Heart left ventricle (tissue), 16 donors: Measurements from ENCODE around the gene JAG1. TPM values are rescaled to one million over a fixed set of nuclear protein-coding genes. Genes with fewer than 3 reads are reported as not detected.

Experiments
- ATAC-seq, 4 donors: fragments of 200-7000 bp; cut with Tn5 transposase; one replicate each; pipeline ENCODE4 v1.9.1; 2020 to 2022; ENCODE audit warnings: moderate library complexity in 4 of 4, mild to moderate bottlenecking in 3 of 4, moderate number of reproducible peaks in 1 of 4
- DNase-seq, 5 donors: peaks; one replicate each; pipeline ENCODE4 v3.0.0-alpha.2; 2020
- H3K27ac ChIP-seq, 12 donors: fragments of 200-600 bp; sonication (generic) in 4 of 12; one replicate each; pipeline versions ENCODE4 v1.5.0 to v1.8.0; 2016 to 2022; ENCODE audit warnings: mild to moderate bottlenecking in 2 of 12
- H3K27me3 ChIP-seq, 9 donors: fragments of 200-600 bp; sonication (generic) in 2 of 9; one replicate each; pipeline versions ENCODE4 v1.5.1 to v1.8.0; 2016 to 2022; ENCODE audit warnings: mild to moderate bottlenecking in 3 of 9
- H3K36me3 ChIP-seq, 9 donors: fragments of 200-600 bp; sonication (generic) in 2 of 9; one replicate each; pipeline versions ENCODE4 v1.5.0 to v1.8.0; 2018 to 2022; ENCODE audit warnings: mild to moderate bottlenecking in 2 of 9
- H3K4me1 ChIP-seq, 12 donors: fragments of 200-600 bp; sonication (generic) in 4 of 12; one replicate each; pipeline versions ENCODE4 v1.5.0 to v1.8.0; 2016 to 2022; ENCODE audit warnings: mild to moderate bottlenecking in 3 of 12
- H3K4me3 ChIP-seq, 12 donors: fragments of 200-600 bp; sonication (generic) in 4 of 12; one replicate each; pipeline versions ENCODE4 v1.5.0 to v1.8.0; 2017 to 2022; ENCODE audit warnings: mild to moderate bottlenecking in 9 of 12, moderate library complexity in 4 of 12
- H3K9me3 ChIP-seq, 12 donors: fragments of 200-600 bp; sonication (generic) in 4 of 12; one replicate each; pipeline versions ENCODE4 v1.5.0 to v1.8.0; 2016 to 2022; ENCODE audit warnings: mild to moderate bottlenecking in 1 of 12
- CTCF ChIP-seq, 12 donors: fragments of 200-600 bp; sonication (generic) in 4 of 12; IDR thresholded peaks; one replicate each; pipeline versions ENCODE4 v1.5.0 to v1.8.0; 2018 to 2022; ENCODE audit warnings: antibody characterized with exemption in 12 of 12, mild to moderate bottlenecking in 5 of 12
- POLR2A ChIP-seq, 2 donors: fragments of 450-650 bp; IDR thresholded peaks; one replicate each; pipeline ENCODE4 v1.6.1; 2017; ENCODE audit warnings: antibody characterized with exemption in 2 of 2, mild to moderate bottlenecking in 2 of 2, moderate library complexity in 2 of 2
- WGBS, 4 donors: extraction: QIAGEN DNeasy Blood & Tissue Kit in 2 of 4; methylation state at CpG; one replicate each; pipeline versions ENCODE4 v1.1.5 to v1.1.7; 2013 to 2018; 5-methylcytosine and 5-hydroxymethylcytosine counted together
- intact Hi-C, 10 donors: fragments of 100-400 bp; cut with DNase I; formaldehyde crosslinking; loops; one replicate each; pipeline versions ENCODE4 v1.11.1 to v1.14.2; 2022
- polyA plus RNA-seq, 2 donors: library from polyadenylated mRNA; stranded (reverse); fragments of 200-250 nt; gene quantifications; one replicate each; pipeline ENCODE4 v1.2.3, GENCODE V29; 2013
- total RNA-seq, 9 donors: library from RNA; depleted of rRNA in 2 of 9; stranded (reverse); fragments of >200 nt in 2 of 9; fragmentation: NEBNext Ultra II Directional in 3 of 9; extraction: Animal tissue kit (Norgen Biotek cat#: 25700) in 3 of 9; gene quantifications; one replicate each; pipeline versions ENCODE4 v1.1.0 to v1.2.4, GENCODE V29; 2016 to 2023
- donor health status: ischemic (EF 13 %, LVEDD 7.1; RV severe dilation, severe dysfunction).
- donor health status: healthy with polysubstance abuse.
- donor health status: DM: no; HTN: yes; CAD: no.
- donor health status: DM: no; HTN: no; CAD: no.
- donor health status: ischemic (EF 25% LVEDD 6.9; RV normal size, moderate dysfunction).
- donor health status: ischemic (EF 25% LVEDD 5.7; RV mildly dilated, moderate dysfunction).
- donor health status: healthy.
- donor health status: DM: yes; HTN: yes; CAD: no.
- donor health status: ischemic (EF 35%, LVEDD 5.7; RV mildly dilated, moderate dysfunction).
- donor health status: nonischemic (EF 11% LVEDD 7.7; RV severe dilation, severe dysfunction).
- donor health status: DM: yes; HTN: yes; CAD: no.
- donor health status: PGD.
- donor health status: ischemic (EF 29% LVEDD 5.4; RV normal size, mild dysfunction).
- donor health status: nonischemic (EF 23%, LVEDD 6.1; RV moderate dilation, normal function).

The JAG1 gene
- total and polyA plus RNA-seq, 11 donors = 12.5 to 42.6 (median 24.9) TPM

DNA sequence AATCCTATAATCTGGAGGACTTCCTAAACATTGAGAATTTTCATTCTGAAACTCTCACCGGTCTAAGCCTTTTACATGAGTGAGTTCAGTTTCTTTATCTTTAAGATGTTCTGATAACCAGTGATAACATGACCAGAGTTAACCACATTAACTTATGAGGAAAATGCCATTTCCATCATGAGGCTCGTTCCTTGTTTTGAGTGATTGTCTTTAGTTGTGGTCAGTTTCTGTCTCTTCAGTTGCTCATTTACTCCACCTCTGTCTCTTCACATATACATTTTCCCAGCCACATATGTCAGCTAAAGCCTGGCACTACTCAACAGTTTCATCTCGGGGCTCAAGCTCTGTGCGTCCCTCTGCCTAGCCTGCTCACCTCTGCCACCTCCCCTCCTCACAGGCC, 70.4 kb downstream of the JAG1 start:
- 90 to 93% (median 91%) methylated on average over 4 of the region's 4 CpGs for WGBS, 4 donors
- no peak overlapping the region for H3K4me3 ChIP-seq
- intact Hi-C loops = loop anchor here in 2 of 10 donors (5.0 kb wide), 2 partner anchors 41 to 46 kb away; no protein-coding TSS in a partner anchor
- no peaks in the 10 kb centered on the region for H3K27me3 ChIP-seq
- H3K36me3 ChIP-seq = peaks cover 0 to 5% (median 0%) of the 10 kb centered on the region in 9 donors
- peaks cover 0 to 37% (median 8%) of the 10 kb centered on the region in 12 donors for H3K4me1 ChIP-seq
- TF ChIP-seq POLR2A (IDR thresholded peaks at IDR 0.05) (no peak), CTCF (IDR thresholded peaks at IDR 0.05) (no peak)
- H3K27ac ChIP-seq = peak overlapping the region in 11 of 12 donors; percentile 48 to 77 (median 72)
- ATAC-seq = no peak
- no peak for DNase-seq
- peaks cover 0 to 11% (median 0%) of the 10 kb centered on the region in 12 donors for H3K9me3 ChIP-seq

GRCh38 chr20:10602221-10602871, 71.5 kb downstream of the JAG1 start:
- ATAC-seq (no peak), DNase-seq (no peak)
- Histone ChIP-seq H3K4me1 (peaks cover 0 to 37% (median 9%) of the 10 kb centered on the region in 12 donors), H3K27me3 (no peaks in the 10 kb centered on the region), H3K36me3 (peaks cover 0 to 5% (median 0%) of the 10 kb centered on the region in 9 donors), H3K9me3 (peaks cover 0 to 11% (median 0%) of the 10 kb centered on the region in 12 donors), H3K4me3 (no peak overlapping the region), H3K27ac (peak overlapping the region in 6 of 12 donors; percentile 4 to 77 (median 18))
- TF ChIP-seq POLR2A (IDR thresholded peaks at IDR 0.05) (no peak), CTCF (IDR thresholded peaks at IDR 0.05) (no peak)
- 67 to 72% (median 71%) methylated on average over 4 of the region's 4 CpGs for WGBS, 4 donors
- intact Hi-C loops = loop anchor here in 2 of 10 donors (5.0 kb wide), 2 partner anchors 40 to 45 kb away; no protein-coding TSS in a partner anchor

DNA sequence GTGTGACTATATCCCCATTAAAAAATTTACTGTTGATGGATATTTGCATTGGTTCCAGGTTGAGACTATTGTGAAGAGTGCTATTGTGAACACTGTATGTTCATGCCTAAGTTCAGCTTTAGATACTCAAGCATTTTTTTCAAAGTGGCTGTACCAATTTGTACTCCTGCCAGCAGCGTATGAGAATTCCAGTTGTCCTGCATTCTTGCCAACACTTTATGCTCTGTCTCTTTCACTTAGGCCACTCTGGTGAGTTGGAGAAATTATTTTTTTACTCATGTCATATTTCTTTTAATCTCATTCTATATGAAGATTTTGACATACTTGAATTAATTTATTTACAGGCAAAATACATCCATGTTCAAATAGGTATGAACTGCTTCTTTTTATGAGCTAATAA, 76.2 kb downstream of the JAG1 start:
- intact Hi-C loops = no loop called here
- no peak for DNase-seq
- Histone ChIP-seq H3K4me3 (no peak overlapping the region), H3K4me1 (peaks cover 0 to 25% (median 2%) of the 10 kb centered on the region in 12 donors), H3K9me3 (no peaks in the 10 kb centered on the region), H3K36me3 (peaks cover 0 to 5% (median 0%) of the 10 kb centered on the region in 9 donors), H3K27me3 (no peaks in the 10 kb centered on the region), H3K27ac (no peak overlapping the region)
- WGBS, 4 donors = 93 to 100% (median 98%) methylated on average over 1 of the region's 1 CpG
- no peak for ATAC-seq
- no peak for TF ChIP-seq POLR2A (IDR thresholded peaks at IDR 0.05)
- no peak for TF ChIP-seq CTCF (IDR thresholded peaks at IDR 0.05)

DNA sequence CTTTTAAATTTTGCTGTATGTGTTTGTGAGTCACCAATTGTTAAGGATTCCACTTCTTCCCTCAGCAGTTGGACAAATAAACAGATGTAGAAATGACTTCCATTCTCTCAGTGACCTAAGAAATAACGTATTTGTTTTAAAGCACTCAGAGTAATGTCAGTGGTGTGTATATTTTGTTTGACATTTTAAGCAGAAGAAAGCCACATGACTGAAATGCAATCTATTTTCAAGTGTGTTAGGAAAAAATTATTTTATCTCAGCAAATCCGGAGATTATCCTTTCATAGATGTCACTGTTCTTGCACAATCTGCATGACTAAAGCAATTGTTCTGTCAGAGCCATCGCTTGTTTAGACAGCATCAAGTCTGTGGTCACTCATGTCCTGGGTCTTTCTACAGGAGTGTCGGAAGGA, 77.1 kb downstream of the JAG1 start:
- ATAC-seq (peak in 1 of 4 donors; percentile 50), DNase-seq (no peak)
- TF ChIP-seq POLR2A (IDR thresholded peaks at IDR 0.05) (no peak), CTCF (IDR thresholded peaks at IDR 0.05) (no peak)
- 78 to 83% (median 81%) methylated on average over 4 of the region's 4 CpGs for WGBS, 4 donors
- H3K4me3 ChIP-seq = no peak overlapping the region
- H3K9me3 ChIP-seq = no peaks in the 10 kb centered on the region
- peaks cover 0 to 28% (median 3%) of the 10 kb centered on the region in 12 donors for H3K4me1 ChIP-seq
- H3K36me3 ChIP-seq = peaks cover 0 to 5% (median 0%) of the 10 kb centered on the region in 9 donors
- intact Hi-C loops = no loop called here
- H3K27me3 ChIP-seq = no peaks in the 10 kb centered on the region
- peak overlapping the region in 1 of 12 donors; percentile 33 for H3K27ac ChIP-seq
